HG03175 (cell line): ENCODE measurements around the gene SLC35A3.

Experiments
- ATAC-seq: cut with Tn5 transposase; IDR thresholded peaks from one replicate; pipeline ENCODE4 v1.9.1; 2021; ENCODE audit warnings: mild to moderate bottlenecking, moderate library complexity; ENCODE audit not compliant: unreplicated experiment

SLC35A3 gene

DNA sequence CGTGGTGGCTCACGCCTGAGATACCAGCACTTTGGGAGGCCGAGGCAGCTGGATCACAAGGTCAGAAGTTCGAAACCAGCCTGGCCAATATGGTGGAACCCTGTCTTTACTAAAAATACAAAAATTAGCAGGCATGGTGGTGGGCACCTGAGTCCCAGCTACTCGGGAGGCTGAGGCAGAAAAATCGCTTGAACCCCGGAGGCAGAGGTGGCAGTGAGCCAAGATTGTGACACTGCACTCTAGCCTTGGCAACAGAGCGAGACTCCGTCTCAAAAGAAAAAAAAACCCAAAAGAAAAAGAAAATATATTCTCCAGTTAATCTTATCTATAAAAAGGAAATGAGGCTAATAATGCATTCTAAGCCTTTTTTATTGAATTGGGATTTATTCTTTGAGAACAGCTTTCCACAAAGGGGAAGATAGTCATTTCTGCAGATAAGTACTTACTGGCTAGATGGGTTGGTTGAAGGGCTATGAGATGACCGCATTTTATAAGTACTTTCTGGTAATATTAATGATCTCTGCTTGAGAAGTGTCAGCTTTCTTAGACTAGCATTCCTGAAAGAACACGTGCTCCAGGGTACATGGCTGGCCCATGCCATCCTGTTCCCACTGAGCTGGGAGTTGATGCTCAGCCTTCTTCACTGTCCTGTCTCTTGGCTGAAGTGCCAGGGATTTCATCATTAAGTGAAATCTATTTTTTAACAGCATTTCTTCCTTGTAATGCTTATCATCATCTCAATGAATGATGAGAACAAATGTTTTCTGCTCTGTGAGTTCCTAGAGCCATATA, 105.0 kb downstream of the SLC35A3 start:
- ATAC-seq, result no peak

DNA sequence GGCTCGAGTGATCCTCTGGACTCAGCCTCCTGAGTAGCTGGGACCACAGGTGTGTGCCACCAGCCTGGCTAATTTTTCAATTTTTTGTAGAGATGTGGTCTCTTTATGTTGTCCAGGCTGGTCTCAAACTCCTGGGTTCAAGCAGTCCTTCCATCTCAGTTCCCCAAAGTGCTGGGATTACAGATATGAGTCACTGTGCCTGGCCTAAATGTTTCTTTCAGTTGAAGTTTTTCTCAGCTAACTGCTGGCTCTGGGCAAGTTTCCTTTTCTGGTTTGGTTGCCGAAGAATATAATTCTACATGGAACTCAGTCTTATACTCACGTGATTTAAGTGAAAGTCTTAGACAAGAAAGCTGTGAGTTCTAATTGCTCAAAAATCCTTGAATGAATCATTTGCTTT, 106.0 kb downstream of the SLC35A3 start:
- ATAC-seq, result peak; percentile 50

DNA sequence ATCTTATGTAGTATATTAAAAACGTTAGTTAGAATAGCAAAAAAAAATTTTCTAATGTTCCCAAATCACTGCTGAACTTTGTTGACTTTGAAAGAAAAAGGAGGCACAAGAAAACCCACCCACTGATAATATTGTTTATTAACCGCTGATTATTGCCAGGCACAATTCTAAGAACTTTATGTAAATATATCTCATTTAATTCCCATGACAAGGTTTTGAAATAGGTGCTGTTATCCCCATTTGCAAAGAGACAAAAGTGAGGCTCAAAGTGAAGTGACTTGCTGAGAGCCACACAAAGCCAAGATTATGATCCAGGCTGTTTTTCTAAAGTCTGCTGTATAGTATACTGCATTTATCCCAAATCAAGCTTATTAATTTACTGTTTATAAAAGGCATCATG, 106.5 kb downstream of the SLC35A3 start:
- no peak for ATAC-seq

- peak; percentile 67 for ATAC-seq
Observed at GRCh38 chr1:100076744-100077143, 106.9 kb downstream of the SLC35A3 start.

- peak; percentile 62 for ATAC-seq
Observed at GRCh38 chr1:100077531-100077930, 107.7 kb downstream of the SLC35A3 start.

DNA sequence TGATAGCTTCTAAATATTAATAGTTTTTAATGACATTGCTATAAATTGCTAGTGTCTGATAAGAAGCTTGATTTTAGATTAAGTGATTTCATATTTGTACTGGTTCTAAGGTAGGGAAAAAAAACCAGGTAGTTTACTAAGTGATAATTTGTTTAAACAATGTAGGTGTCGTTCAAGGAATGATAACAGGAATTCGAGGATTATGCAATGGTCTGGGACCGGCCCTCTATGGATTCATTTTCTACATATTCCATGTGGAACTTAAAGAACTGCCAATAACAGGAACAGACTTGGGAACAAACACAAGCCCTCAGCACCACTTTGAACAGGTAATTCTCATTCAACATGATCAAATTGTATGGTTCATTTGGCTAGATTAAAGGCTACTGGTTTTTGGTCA, 110.5 kb downstream of the SLC35A3 start:
- ATAC-seq, result no peak
